Measurements from ENCODE around the gene MRPL20. TPM values are rescaled to one million over a fixed set of nuclear protein-coding genes. Genes with fewer than 3 reads are reported as not detected.
"Not testable (repeated sequence)": the region's sequence is repeated elsewhere in the genome, so short reads cannot be mapped to it uniquely, and the experiment has no call there.

Gene MRPL20
- total and polyA plus RNA-seq, 8 donors = 53.9 to 187 (median 111) TPM

DNA sequence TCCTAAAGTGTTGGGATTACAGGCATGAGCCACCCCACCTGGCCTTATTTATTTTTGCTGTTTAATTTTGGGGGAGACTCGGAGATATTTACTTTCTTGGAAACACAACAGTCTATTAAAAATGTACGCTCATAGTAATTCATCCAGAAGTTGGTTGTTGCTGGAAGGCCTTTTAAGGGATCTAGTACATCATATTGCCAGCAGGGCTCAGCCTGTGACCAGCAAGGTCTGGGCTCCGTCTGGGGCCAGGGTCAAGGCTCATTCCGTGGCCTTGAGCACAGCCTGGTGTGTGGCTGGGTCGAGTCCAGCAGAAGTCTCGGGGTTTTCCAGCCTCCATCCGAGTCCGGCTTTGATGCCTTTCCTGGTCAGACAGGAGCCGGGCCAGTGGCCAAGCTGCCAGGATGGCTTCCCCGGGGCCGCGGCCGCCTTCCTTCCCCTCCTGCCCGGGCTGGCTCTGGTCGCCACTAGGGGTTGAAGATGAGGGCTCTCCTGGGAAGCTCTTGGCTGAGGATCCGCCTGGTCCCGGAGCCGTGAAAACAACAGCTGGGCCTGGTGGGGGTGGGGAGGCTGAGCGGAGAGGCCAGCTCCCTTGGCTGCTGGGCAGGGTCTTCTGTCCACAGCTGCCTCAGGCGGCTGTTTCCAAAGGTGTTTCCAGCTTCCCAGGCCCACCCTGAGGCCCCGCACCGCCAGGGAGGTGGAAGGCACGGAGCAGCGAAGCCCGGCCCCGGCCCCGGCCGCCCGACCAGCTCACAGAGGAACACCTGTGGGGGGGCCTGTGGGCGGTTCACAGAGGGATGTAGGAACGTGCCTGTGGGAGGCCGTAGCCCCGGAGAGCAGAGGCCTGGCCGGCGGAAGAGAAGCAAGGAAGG lies 23.3 kb upstream of the MRPL20 start:
- Histone ChIP-seq H3K36me3 (no peaks in the 10 kb centered on the region), H3K9me3 (no peaks in the 10 kb centered on the region), H3K4me3 (peak overlapping the region in 2 of 4 donors; percentile 2 to 21), H3K27me3 (peaks cover 0 to 45% (median 4%) of the 10 kb centered on the region in 3 donors), H3K4me1 (peaks cover 64 to 82% (median 68%) of the 10 kb centered on the region in 4 donors), H3K27ac (peak overlapping the region; percentile 90 to 96 (median 92))
- intact Hi-C loops (cut with DNase I; ENCODE audit: low total_unique reads) = no loop called here
- 9 to 23% (median 14%) methylated on average over 17 to 35 of the region's 35 CpGs for WGBS, 5 donors
- TF ChIP-seq EP300 (IDR thresholded peaks at IDR 0.05) = no peak
- peak in 2 of 3 donors; percentile 14 to 51 for TF ChIP-seq POLR2AphosphoS5 (IDR thresholded peaks at IDR 0.05)
- TF ChIP-seq, protein P1, sequence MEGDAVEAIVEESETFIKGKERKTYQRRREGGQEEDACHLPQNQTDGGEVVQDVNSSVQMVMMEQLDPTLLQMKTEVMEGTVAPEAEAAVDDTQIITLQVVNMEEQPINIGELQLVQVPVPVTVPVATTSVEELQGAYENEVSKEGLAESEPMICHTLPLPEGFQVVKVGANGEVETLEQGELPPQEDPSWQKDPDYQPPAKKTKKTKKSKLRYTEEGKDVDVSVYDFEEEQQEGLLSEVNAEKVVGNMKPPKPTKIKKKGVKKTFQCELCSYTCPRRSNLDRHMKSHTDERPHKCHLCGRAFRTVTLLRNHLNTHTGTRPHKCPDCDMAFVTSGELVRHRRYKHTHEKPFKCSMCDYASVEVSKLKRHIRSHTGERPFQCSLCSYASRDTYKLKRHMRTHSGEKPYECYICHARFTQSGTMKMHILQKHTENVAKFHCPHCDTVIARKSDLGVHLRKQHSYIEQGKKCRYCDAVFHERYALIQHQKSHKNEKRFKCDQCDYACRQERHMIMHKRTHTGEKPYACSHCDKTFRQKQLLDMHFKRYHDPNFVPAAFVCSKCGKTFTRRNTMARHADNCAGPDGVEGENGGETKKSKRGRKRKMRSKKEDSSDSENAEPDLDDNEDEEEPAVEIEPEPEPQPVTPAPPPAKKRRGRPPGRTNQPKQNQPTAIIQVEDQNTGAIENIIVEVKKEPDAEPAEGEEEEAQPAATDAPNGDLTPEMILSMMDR (IDR thresholded peaks at IDR 0.05) = peak in 4 of 7 experiments; percentile 5 to 32 (median 18)
- no peak for TF ChIP-seq POLR2A (IDR thresholded peaks at IDR 0.05)
- DNase-seq = peak; percentile 81 to 91

DNA sequence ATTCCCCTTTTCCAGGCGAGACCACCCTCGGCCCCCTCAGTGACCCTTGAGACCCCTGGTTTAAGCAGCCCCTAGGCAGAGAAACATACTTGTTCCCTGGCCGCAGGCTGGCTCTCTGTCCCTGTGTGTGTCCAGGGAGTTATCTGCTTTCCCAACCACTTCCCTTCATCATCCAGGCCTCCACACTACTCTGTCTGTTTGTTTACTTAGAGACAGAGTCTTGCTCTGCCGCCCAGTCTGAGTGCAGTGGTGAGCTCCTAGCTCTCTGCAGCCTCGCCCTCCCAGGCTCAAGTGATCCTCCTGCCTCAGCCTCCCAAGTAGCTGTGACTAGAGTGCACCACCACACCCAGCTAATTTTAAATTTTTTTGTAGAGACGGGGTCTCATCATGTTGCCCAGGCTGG lies 22.6 kb upstream of the MRPL20 start:
- H3K27me3 ChIP-seq = peaks cover 0 to 39% (median 4%) of the 10 kb centered on the region in 3 donors
- peaks cover 57 to 75% (median 62%) of the 10 kb centered on the region in 4 donors for H3K4me1 ChIP-seq
- intact Hi-C loops (cut with DNase I; ENCODE audit: low total_unique reads) = no loop called here
- H3K27ac ChIP-seq = peak overlapping the region; percentile 66 to 96 (median 91)
- H3K36me3 ChIP-seq = no peaks in the 10 kb centered on the region
- no peak for TF ChIP-seq POLR2A (IDR thresholded peaks at IDR 0.05)
- TF ChIP-seq, protein P1 (IDR thresholded peaks at IDR 0.05) = no peak
- no peak for TF ChIP-seq POLR2AphosphoS5 (IDR thresholded peaks at IDR 0.05)
- TF ChIP-seq EP300 (IDR thresholded peaks at IDR 0.05) = no peak
- WGBS, 5 donors = 51 to 64% (median 57%) methylated on average over 6 of the region's 6 CpGs
- peak in 1 of 2 donors; percentile 56 for DNase-seq
- no peaks in the 10 kb centered on the region for H3K9me3 ChIP-seq
- H3K4me3 ChIP-seq = no peak overlapping the region

DNA sequence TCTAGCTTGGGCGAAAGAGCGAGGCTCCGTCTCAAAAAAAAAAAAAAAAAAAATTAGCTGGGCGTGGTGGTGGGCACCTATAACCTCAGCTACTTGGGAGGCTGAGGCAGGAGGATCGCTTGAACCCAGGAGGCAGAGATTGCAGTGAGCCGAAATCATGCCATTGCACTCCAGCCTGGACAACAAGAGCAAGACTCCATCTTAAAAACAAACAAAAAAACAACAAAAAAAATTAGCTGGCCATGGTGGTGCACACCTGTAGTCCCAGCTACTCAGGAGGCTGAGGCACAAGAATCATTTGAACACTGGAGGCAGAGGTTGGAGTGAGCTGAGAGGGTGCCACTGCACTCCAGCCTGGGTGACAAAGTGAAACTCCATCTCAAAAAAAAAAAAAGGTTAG lies 21.9 kb upstream of the MRPL20 start:
- H3K4me1 ChIP-seq = peaks cover 50 to 68% (median 55%) of the 10 kb centered on the region in 4 donors

DNA sequence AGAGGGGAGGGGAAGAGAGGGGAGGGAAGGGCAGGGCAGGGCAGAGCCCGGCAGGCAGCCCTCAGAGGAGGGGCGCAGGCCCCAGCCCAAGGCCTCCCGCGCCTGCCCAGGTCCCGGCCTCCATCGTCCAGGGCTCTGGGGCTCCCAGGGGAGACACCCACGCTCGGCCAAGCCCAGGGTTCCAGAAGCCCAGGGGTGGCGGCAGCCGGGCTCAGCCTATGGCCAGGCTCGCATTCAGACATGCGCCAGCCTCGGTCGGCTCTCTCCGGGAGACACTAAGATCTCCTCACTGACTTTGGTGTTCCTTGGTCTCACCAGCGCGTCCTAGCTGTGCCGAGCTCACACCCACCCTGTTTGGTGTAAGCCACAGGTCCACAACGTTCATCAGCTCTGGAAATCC lies 21.1 kb upstream of the MRPL20 start:
- TF ChIP-seq, protein P1 (IDR thresholded peaks at IDR 0.05) = no peak
- no peak for TF ChIP-seq POLR2A (IDR thresholded peaks at IDR 0.05)
- no peak for TF ChIP-seq POLR2AphosphoS5 (IDR thresholded peaks at IDR 0.05)
- Histone ChIP-seq H3K9me3 (no peaks in the 10 kb centered on the region), H3K4me1 (peaks cover 42 to 60% (median 47%) of the 10 kb centered on the region in 4 donors), H3K36me3 (no peaks in the 10 kb centered on the region), H3K27ac (peak overlapping the region; percentile 2 to 66 (median 20)), H3K4me3 (no peak overlapping the region), H3K27me3 (peaks cover 0 to 29% (median 4%) of the 10 kb centered on the region in 3 donors)
- 75 to 85% (median 81%) methylated on average over 12 to 18 of the region's 19 CpGs for WGBS, 5 donors
- intact Hi-C loops (cut with DNase I; ENCODE audit: low total_unique reads) = no loop called here
- DNase-seq = peak in 1 of 2 donors; percentile 24

More for the DNA sequence above, 21.9 kb upstream of the MRPL20 start:
- DNase-seq; H3K36me3 ChIP-seq; H3K9me3 ChIP-seq; intact Hi-C loops (cut with DNase I; ENCODE audit: low total_unique reads); H3K4me3 ChIP-seq: not testable (repeated sequence)
- Histone ChIP-seq H3K27me3 (peaks cover 0 to 32% (median 4%) of the 10 kb centered on the region in 3 donors), H3K27ac (peak overlapping the region in 3 of 5 donors; percentile 90 to 96 (median 92))
- 90 to 96% (median 94%) methylated on average over 5 to 6 of the region's 6 CpGs for WGBS, 5 donors
